Activated gamma-delta T cell treated with Interleukin-2 at 50 U/mL for 16 hours (primary cell): ENCODE results near the gene SPCS2.
"Not testable (repeated sequence)": the region's sequence is repeated elsewhere in the genome, so short reads cannot be mapped to it uniquely, and the experiment has no call there.

Experiments
- DNase-seq: peaks from one replicate; pipeline ENCODE4 v3.0.0-alpha.2; 2020

The SPCS2 gene

DNA sequence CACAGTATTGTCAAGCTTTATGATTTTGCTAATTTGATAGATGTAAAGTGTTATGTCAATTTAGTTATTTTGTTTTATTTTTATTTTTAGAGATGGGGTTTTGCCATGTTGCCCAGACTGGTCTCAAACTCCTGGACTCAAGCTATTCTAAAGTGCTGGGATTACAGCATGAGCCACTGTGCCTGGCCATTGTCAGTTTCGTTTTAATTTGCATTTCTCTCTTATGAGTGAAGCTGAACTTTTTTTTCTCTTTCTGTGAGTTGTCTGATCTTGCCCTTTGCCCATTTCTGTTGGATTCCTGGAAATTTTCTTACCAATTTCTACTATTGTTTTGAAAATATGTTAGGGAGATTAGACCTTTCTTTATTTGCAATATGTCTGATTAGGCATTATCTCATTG is 55.1 kb downstream of the SPCS2 start:
- no peak for DNase-seq

DNA sequence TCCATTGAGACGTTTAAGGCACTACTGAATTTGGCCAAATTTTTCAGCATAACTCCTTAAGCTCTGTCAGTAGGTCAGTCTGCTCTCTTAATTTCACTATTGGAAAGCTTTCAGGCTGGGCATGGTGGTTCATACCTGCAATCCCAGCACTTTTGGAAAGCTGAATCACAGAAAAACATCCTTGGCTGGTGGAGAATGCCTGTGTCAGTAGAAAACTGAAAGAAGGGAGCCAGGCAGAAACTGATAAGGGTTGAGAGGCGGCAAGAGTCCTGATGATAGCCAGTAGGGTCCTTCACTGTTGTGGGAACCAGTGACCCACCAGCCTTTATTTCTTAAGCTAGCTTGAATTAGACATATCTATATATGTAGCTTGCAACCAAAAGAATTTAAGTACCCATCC is 62.3 kb downstream of the SPCS2 start:
- DNase-seq: no peak

- no peak for DNase-seq
Measured at GRCh38 chr11:75011872-75012271, 62.8 kb downstream of the SPCS2 start.

DNA sequence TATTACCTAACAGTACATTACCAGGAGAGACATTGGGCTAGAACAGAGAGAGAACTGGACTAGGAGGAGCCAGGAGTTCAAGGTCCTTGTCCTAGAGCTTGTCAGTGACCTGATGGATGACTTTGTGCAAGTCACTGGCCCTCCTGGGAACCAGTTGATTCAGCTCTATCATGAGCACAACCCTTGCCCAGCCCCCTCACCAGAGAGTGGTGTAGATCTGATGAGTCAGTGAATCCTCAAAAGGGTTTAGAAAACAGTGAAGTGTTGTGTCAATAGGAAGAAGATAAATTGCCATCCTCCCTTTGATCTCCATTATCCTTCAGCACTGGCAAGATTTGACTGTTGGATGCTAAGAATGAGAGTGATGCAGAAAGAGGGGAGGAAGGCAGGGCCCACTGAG is 64.0 kb downstream of the SPCS2 start:
- no peak for DNase-seq

DNA sequence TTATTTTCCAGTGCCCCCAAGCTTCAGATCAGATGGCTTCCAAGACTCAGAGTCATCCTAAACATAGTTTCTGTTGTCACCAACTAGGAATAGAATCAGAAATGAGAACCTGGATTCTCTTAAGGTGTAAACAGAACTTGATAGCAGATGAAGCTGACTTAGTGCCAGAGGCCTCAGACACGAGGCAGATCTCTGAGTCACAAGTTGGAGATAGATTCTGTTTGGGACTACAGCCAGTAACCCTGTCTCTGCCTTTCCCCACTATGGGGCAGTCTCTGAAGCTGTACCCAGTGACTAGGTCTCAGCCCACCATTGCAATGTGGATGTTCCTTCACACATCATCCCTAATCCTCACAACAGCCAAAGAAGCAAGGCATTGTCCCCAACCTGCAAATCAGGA is 65.1 kb downstream of the SPCS2 start:
- no peak for DNase-seq

- DNase-seq: not testable (repeated sequence)
Measured at GRCh38 chr11:75019200-75019599, 70.1 kb downstream of the SPCS2 start.

DNA sequence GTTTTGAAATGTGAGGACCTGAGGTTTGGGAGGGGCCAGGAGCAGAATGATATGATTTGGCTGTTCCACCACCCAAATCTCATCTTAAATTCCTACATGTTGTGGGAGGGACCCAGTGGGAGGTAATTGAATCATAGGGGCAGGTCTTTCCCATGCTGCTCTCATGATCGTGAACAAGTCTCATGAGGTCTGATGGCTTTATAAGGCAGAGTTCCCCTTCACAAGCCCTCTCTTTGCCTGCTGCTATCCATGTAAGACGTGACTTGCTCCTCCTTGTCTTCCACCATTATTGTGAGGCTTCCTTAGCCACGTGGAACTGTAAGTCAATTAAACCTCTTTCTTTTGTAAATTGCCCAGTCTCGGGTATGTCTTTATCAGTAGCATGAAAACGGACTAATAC is 71.3 kb downstream of the SPCS2 start:
- DNase-seq: not testable (repeated sequence)

DNA sequence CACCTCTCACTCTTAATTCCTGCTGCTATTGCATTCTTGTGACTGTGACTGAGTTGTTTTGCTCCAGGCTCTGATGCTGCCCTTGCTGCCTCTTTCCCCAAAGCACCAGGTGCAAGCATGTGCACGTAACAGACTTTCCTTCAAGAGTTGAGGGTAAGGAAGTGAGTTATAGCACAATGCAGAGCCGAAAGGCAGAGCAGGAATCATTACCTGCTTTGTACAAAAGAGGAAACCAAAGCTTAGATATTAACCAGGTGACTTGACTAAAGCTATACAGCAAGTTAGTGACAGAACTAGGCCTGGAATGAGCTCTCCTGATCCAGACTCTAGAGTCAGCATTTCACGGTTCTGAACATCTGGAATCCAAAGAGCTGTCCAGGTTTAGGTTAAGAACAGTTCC is 73.2 kb downstream of the SPCS2 start:
- no peak for DNase-seq

GRCh38 chr11:75022759-75023396 is 73.8 kb downstream of the SPCS2 start:
- DNase-seq: peak; percentile 70

GRCh38 chr11:75023446-75024067 is 74.5 kb downstream of the SPCS2 start:
- DNase-seq: no peak

DNA sequence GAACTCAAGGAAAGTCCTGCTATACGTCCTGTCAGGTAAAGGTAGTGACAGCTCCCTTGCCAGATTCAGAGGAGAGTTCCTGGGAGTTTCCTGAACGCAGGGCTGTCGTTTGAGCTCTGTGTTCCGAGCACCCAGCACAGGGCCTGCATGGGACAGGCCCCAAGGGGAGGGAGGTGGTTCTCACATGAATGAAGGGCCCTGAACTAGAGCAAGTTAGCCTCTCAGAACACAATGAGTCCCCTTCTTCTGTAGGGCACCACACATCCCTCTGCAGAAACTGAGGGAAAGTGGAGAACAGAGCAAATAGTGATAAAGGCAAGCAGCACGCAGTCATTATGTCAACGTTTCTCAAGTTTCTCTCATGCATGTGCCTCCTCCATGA is 75.0 kb downstream of the SPCS2 start:
- DNase-seq: no peak

- no peak for DNase-seq
Measured at GRCh38 chr11:75024764-75025211, 75.7 kb downstream of the SPCS2 start.

GRCh38 chr11:75025561-75025960 is 76.5 kb downstream of the SPCS2 start:
- no peak for DNase-seq

DNA sequence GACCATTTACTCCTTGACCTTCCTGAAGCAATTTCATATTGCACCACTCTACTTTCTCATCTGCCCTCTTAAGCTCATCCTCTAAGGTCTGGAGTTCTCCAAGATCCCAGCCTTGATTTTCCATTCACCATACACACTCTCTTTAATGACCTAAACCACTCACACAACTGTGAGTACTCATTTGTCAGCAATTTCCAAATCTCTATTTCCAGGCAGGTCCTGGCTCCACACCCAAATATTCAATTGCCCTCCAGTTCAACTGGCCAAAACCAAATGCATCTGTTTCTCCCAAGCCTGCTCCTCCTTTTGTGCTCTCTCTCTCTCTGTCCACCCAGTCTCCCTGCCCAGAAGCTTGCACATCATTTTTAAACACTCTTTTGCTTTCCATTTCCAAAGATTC is 79.3 kb downstream of the SPCS2 start:
- no peak for DNase-seq
